ENCODE data around the gene SKAP2.

Gene SKAP2

GRCh38 chr7:26864309-26865093 lies at the start of gene SKAP2:
SKAP2 (minus strand) TSS chr7:26864590; CDS start chr7:26864429, 161 bp downstream.
- Histone ChIP-seq H2AFZ (ENCODE audit: low read length, unreplicated experiment) (peak within 1 kb of the TSS; percentile 99), H3K4me1 (ENCODE audit: control insufficient read depth, insufficient read depth, low read length, unreplicated experiment) (no peaks in the 10 kb centered on the region), H3K4me3 (ENCODE audit: low read depth, low read length) (peak within 1 kb of the TSS; percentile 80), H3K27me3 (ENCODE audit: insufficient read depth, low read length) (peaks cover 35% of the 10 kb centered on the region), H3K27ac (ENCODE audit: low read depth, low read length) (peak within 1 kb of the TSS; percentile 70), H3K36me3 (ENCODE audit: insufficient read depth, low read length) (no peaks in the 10 kb centered on the region), H3K79me2 (ENCODE audit: control insufficient read depth, insufficient read depth, low read length, unreplicated experiment) (no peaks in the 10 kb centered on the region)

GRCh38 chr7:26912933-26913536 lies 48.6 kb upstream of the SKAP2 start:
- peaks cover 11% of the 10 kb centered on the region; the same call in 1 of the 2 replicates for H3K27me3 ChIP-seq (ENCODE audit: insufficient read depth, low read length)
- no peak overlapping the region for H3K4me3 ChIP-seq (ENCODE audit: low read depth, low read length)
- H3K79me2 ChIP-seq (ENCODE audit: control insufficient read depth, insufficient read depth, low read length, unreplicated experiment), result no peaks in the 10 kb centered on the region
- H2AFZ ChIP-seq (ENCODE audit: low read length, unreplicated experiment), result no peak overlapping the region
- no peak overlapping the region for H3K27ac ChIP-seq (ENCODE audit: low read depth, low read length)
- H3K36me3 ChIP-seq (ENCODE audit: insufficient read depth, low read length), result no peaks in the 10 kb centered on the region
- peaks cover 11% of the 10 kb centered on the region for H3K4me1 ChIP-seq (ENCODE audit: control insufficient read depth, insufficient read depth, low read length, unreplicated experiment)

GRCh38 chr7:26912338-26912737 lies 47.9 kb upstream of the SKAP2 start:
- Histone ChIP-seq H3K36me3 (ENCODE audit: insufficient read depth, low read length) (no peaks in the 10 kb centered on the region), H3K27ac (ENCODE audit: low read depth, low read length) (no peak overlapping the region), H3K4me3 (ENCODE audit: low read depth, low read length) (no peak overlapping the region), H3K4me1 (ENCODE audit: control insufficient read depth, insufficient read depth, low read length, unreplicated experiment) (peaks cover 11% of the 10 kb centered on the region), H3K79me2 (ENCODE audit: control insufficient read depth, insufficient read depth, low read length, unreplicated experiment) (no peaks in the 10 kb centered on the region), H2AFZ (ENCODE audit: low read length, unreplicated experiment) (no peak overlapping the region), H3K27me3 (ENCODE audit: insufficient read depth, low read length) (peaks cover 4% of the 10 kb centered on the region; the same call in 1 of the 2 replicates)

- Histone ChIP-seq H2AFZ (ENCODE audit: low read length, unreplicated experiment) (no peak overlapping the region), H3K36me3 (ENCODE audit: insufficient read depth, low read length) (no peaks in the 10 kb centered on the region), H3K79me2 (ENCODE audit: control insufficient read depth, insufficient read depth, low read length, unreplicated experiment) (no peaks in the 10 kb centered on the region), H3K27ac (ENCODE audit: low read depth, low read length) (no peak overlapping the region), H3K27me3 (ENCODE audit: insufficient read depth, low read length) (no peaks in the 10 kb centered on the region), H3K4me3 (ENCODE audit: low read depth, low read length) (no peak overlapping the region), H3K4me1 (ENCODE audit: control insufficient read depth, insufficient read depth, low read length, unreplicated experiment) (peaks cover 11% of the 10 kb centered on the region)
Measured at GRCh38 chr7:26910221-26910620, 45.8 kb upstream of the SKAP2 start.

GRCh38 chr7:26900251-26900650 lies 35.9 kb upstream of the SKAP2 start:
- H3K79me2 ChIP-seq (ENCODE audit: control insufficient read depth, insufficient read depth, low read length, unreplicated experiment), result no peaks in the 10 kb centered on the region
- no peak overlapping the region for H2AFZ ChIP-seq (ENCODE audit: low read length, unreplicated experiment)
- no peak overlapping the region for H3K27ac ChIP-seq (ENCODE audit: low read depth, low read length)
- no peaks in the 10 kb centered on the region for H3K36me3 ChIP-seq (ENCODE audit: insufficient read depth, low read length)
- no peak overlapping the region for H3K4me3 ChIP-seq (ENCODE audit: low read depth, low read length)
- H3K4me1 ChIP-seq (ENCODE audit: control insufficient read depth, insufficient read depth, low read length, unreplicated experiment), result no peaks in the 10 kb centered on the region
- peaks cover 19% of the 10 kb centered on the region for H3K27me3 ChIP-seq (ENCODE audit: insufficient read depth, low read length)

GRCh38 chr7:26899519-26899918 lies 35.1 kb upstream of the SKAP2 start:
- Histone ChIP-seq H3K4me1 (ENCODE audit: control insufficient read depth, insufficient read depth, low read length, unreplicated experiment) (no peaks in the 10 kb centered on the region), H3K4me3 (ENCODE audit: low read depth, low read length) (no peak overlapping the region), H3K27me3 (ENCODE audit: insufficient read depth, low read length) (peaks cover 23% of the 10 kb centered on the region), H3K79me2 (ENCODE audit: control insufficient read depth, insufficient read depth, low read length, unreplicated experiment) (no peaks in the 10 kb centered on the region), H3K36me3 (ENCODE audit: insufficient read depth, low read length) (no peaks in the 10 kb centered on the region), H2AFZ (ENCODE audit: low read length, unreplicated experiment) (no peak overlapping the region), H3K27ac (ENCODE audit: low read depth, low read length) (no peak overlapping the region)

- Histone ChIP-seq H2AFZ (ENCODE audit: low read length, unreplicated experiment) (no peak overlapping the region), H3K27ac (ENCODE audit: low read depth, low read length) (no peak overlapping the region), H3K4me1 (ENCODE audit: control insufficient read depth, insufficient read depth, low read length, unreplicated experiment) (no peaks in the 10 kb centered on the region), H3K27me3 (ENCODE audit: insufficient read depth, low read length) (peaks cover 30% of the 10 kb centered on the region), H3K36me3 (ENCODE audit: insufficient read depth, low read length) (no peaks in the 10 kb centered on the region), H3K4me3 (ENCODE audit: low read depth, low read length) (no peak overlapping the region), H3K79me2 (ENCODE audit: control insufficient read depth, insufficient read depth, low read length, unreplicated experiment) (no peaks in the 10 kb centered on the region)
Measured at GRCh38 chr7:26898891-26899290, 34.5 kb upstream of the SKAP2 start.

- Histone ChIP-seq H3K27ac (ENCODE audit: low read depth, low read length) (no peak overlapping the region), H3K36me3 (ENCODE audit: insufficient read depth, low read length) (no peaks in the 10 kb centered on the region), H2AFZ (ENCODE audit: low read length, unreplicated experiment) (no peak overlapping the region), H3K4me1 (ENCODE audit: control insufficient read depth, insufficient read depth, low read length, unreplicated experiment) (no peaks in the 10 kb centered on the region), H3K4me3 (ENCODE audit: low read depth, low read length) (no peak overlapping the region), H3K27me3 (ENCODE audit: insufficient read depth, low read length) (peaks cover 39% of the 10 kb centered on the region), H3K79me2 (ENCODE audit: control insufficient read depth, insufficient read depth, low read length, unreplicated experiment) (no peaks in the 10 kb centered on the region)
Measured at GRCh38 chr7:26897928-26898327, 33.5 kb upstream of the SKAP2 start.

GRCh38 chr7:26891400-26892350 lies 27.3 kb upstream of the SKAP2 start:
- Histone ChIP-seq H3K27ac (ENCODE audit: low read depth, low read length) (no peak overlapping the region), H3K27me3 (ENCODE audit: insufficient read depth, low read length) (peaks cover 37% of the 10 kb centered on the region), H3K79me2 (ENCODE audit: control insufficient read depth, insufficient read depth, low read length, unreplicated experiment) (no peaks in the 10 kb centered on the region), H3K36me3 (ENCODE audit: insufficient read depth, low read length) (no peaks in the 10 kb centered on the region), H3K4me3 (ENCODE audit: low read depth, low read length) (no peak overlapping the region), H3K4me1 (ENCODE audit: control insufficient read depth, insufficient read depth, low read length, unreplicated experiment) (no peaks in the 10 kb centered on the region), H2AFZ (ENCODE audit: low read length, unreplicated experiment) (no peak overlapping the region)

GRCh38 chr7:26880852-26881251 lies 16.5 kb upstream of the SKAP2 start:
- no peak overlapping the region for H2AFZ ChIP-seq (ENCODE audit: low read length, unreplicated experiment)
- H3K79me2 ChIP-seq (ENCODE audit: control insufficient read depth, insufficient read depth, low read length, unreplicated experiment), result no peaks in the 10 kb centered on the region
- H3K36me3 ChIP-seq (ENCODE audit: insufficient read depth, low read length), result no peaks in the 10 kb centered on the region
- H3K27ac ChIP-seq (ENCODE audit: low read depth, low read length), result no peak overlapping the region
- H3K27me3 ChIP-seq (ENCODE audit: insufficient read depth, low read length), result peaks cover 12% of the 10 kb centered on the region; the same call in 1 of the 2 replicates
- no peaks in the 10 kb centered on the region for H3K4me1 ChIP-seq (ENCODE audit: control insufficient read depth, insufficient read depth, low read length, unreplicated experiment)
- no peak overlapping the region for H3K4me3 ChIP-seq (ENCODE audit: low read depth, low read length)
